Activated naive CD4-positive, alpha-beta T cell treated with anti-CD3 and anti-CD28 coated beads, Interleukin-2, amount 50 U/mL, for 24 hours (primary cell): ENCODE results near the gene WDR70.

Experiments
- H3K27ac Mint-ChIP-seq: one replicate; pipeline ENCODE4 v1.8.0; 2021; ENCODE audit warnings: mild to moderate bottlenecking, mixed read lengths
- H3K27me3 Mint-ChIP-seq: one replicate; pipeline ENCODE4 v1.8.0; 2021; ENCODE audit warnings: mixed read lengths
- H3K36me3 Mint-ChIP-seq: one replicate; pipeline ENCODE4 v1.8.0; 2021; ENCODE audit warnings: mixed read lengths
- H3K4me1 Mint-ChIP-seq: one replicate; pipeline ENCODE4 v1.8.0; 2021; ENCODE audit warnings: mixed read lengths
- H3K4me3 Mint-ChIP-seq: one replicate; pipeline ENCODE4 v1.8.0; 2021; ENCODE audit warnings: mild to moderate bottlenecking, mixed read lengths
- H3K9me3 Mint-ChIP-seq: one replicate; pipeline ENCODE4 v1.8.0; 2021; ENCODE audit warnings: mixed read lengths

The WDR70 gene

DNA sequence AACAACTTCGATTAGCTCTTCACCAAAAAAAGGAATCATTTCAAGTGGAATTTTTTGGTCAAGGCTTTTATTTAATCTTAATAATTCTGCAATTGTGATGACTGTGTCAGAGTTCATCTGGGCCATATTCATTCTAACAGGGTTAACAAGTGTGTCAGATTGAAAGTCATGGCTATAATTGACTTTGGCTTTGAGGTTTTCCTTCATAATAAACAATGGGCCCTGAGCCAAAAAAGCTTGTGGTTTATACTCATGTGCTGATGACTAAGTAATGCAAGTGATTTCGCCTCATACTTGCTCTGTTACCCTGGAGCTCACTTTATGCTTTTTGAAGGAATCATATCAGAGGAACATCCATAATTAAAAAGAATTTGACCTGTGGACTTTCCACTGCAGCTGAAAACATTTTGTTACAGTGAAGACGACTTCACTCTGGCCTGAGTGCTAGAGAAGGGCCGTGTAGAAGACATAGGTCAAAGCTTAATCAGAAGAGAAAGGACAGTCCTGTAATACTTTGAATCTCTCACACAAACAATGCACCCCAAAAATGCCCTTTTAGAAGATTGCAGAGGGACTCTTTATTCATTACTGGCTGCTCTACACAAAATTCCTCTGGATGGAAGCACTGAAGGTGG lies 359.1 kb downstream of the WDR70 start:
- no peaks in the 10 kb centered on the region for H3K27me3 Mint-ChIP-seq
- H3K4me1 Mint-ChIP-seq: peaks cover 5% of the 10 kb centered on the region
- no peak overlapping the region for H3K4me3 Mint-ChIP-seq
- H3K9me3 Mint-ChIP-seq: peaks cover 6% of the 10 kb centered on the region
- H3K27ac Mint-ChIP-seq: no peak overlapping the region
- H3K36me3 Mint-ChIP-seq: peaks cover 35% of the 10 kb centered on the region

DNA sequence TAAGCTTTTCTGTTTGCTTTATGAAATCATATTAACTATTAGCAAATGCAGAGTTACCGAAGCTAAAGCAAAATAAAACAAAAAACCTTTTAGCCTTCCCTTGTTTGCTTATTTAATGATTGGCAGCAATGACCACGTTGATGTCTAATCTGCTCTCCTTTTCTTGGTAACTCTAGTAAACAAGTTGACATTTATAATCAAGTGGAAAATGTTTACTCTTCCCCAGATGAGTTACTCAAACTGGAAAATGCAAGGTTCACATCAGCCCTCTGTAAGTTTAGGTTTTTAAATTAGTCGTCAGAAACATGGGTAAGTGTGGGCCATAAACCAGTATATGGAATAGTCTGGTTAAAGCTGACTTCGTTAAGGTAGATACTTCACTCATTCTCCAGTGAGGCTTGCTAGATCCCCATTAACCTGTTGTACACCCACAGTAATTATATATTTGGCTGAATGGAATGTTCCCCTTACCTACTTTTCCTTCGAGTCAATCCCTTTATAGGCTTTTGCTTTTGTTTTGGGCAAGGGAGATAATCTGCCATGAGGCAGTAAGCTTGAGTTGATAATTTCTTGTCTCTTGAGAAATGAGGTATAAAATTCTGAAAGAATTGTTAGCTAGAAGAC lies 359.9 kb downstream of the WDR70 start:
- Mint-ChIP-seq H3K4me3 (no peak overlapping the region), H3K4me1 (peaks cover 5% of the 10 kb centered on the region), H3K9me3 (peaks cover 6% of the 10 kb centered on the region), H3K27me3 (no peaks in the 10 kb centered on the region), H3K36me3 (peaks cover 37% of the 10 kb centered on the region), H3K27ac (no peak overlapping the region)

DNA sequence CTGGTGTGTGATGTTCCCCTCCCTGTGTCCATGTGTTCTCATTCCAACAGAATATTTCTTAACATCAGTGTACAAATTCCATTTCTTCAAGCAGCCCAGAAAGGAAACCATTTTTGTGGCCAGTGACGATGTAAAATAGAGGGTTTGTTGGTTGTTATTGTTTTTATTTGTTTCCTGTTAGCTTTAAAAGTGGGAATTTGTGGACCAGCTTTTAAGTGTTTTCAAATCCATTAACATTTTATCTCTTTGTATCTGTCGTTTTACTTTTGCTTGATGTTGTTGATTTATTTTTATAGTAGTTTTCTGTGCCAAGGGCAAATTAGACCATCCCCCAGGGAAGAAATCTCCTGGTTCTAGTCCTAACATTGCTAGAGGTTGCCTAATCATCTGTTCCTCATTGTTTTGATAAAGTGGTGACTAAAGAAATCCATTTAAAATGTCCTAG lies 360.7 kb downstream of the WDR70 start:
- H3K27ac Mint-ChIP-seq: no peak overlapping the region
- peaks cover 43% of the 10 kb centered on the region for H3K36me3 Mint-ChIP-seq
- H3K9me3 Mint-ChIP-seq: peaks cover 11% of the 10 kb centered on the region
- no peak overlapping the region for H3K4me3 Mint-ChIP-seq
- H3K27me3 Mint-ChIP-seq: no peaks in the 10 kb centered on the region
- H3K4me1 Mint-ChIP-seq: peaks cover 5% of the 10 kb centered on the region

DNA sequence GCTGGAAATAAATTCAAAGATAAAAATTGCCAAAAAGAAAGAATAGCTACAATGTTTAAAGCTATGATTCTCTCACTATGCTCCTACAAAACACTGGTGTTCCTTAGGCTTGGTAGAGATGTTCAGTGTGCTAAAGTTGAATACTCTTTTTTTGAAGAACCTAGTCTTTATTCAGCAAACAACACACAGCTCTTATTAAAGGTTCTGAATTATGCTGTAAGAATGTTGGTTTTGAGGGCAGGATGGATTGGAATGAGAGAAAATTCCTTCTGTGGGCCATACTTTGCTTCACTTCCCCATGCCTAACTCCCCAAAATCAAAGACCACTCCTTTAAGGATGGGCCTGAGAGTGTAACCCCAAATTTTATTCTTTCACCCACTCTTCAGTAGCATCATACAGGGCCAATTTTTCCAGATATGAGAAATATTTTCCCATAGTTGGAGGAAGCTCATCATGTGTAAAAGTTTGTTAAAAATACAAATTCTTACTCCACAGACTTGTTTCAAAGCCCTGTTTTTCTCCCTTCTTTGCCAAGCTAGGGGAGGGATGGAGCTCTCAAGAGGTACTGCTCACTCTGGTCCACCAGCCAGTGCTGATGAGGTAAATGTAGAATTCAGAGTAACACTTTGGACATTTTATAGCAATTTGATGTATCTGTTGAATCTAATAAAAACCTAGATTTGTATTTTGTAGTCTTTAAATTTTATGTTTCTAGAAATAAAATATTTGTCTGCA lies 361.4 kb downstream of the WDR70 start:
- peaks cover 48% of the 10 kb centered on the region for H3K36me3 Mint-ChIP-seq
- no peaks in the 10 kb centered on the region for H3K27me3 Mint-ChIP-seq

DNA sequence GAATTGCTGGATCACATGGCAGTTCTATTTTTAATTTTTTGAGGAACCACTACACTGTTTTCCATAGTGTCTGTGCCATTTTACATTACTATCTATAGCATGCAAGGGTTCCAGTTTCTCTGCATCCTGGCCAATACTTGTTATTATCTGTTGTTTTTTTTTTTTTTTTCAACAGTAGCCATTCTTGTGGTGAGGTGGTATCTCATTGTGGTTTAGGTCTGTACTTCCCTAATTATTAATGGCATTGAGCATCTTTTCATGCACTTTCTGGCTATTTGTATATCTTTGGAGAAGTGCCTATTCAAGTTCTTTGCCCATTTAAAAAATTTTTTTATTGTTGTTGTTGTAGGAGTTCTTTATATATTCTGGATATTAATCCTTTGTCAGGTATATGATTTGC lies 363.0 kb downstream of the WDR70 start:
- H3K4me3 Mint-ChIP-seq: no peak overlapping the region
- H3K36me3 Mint-ChIP-seq: peaks cover 59% of the 10 kb centered on the region
- H3K4me1 Mint-ChIP-seq: peaks cover 5% of the 10 kb centered on the region
- no peaks in the 10 kb centered on the region for H3K27me3 Mint-ChIP-seq
- H3K27ac Mint-ChIP-seq: no peak overlapping the region
- peaks cover 21% of the 10 kb centered on the region for H3K9me3 Mint-ChIP-seq

More for the DNA sequence above, 361.4 kb downstream of the WDR70 start:
- Mint-ChIP-seq H3K27ac (no peak overlapping the region), H3K9me3 (peaks cover 11% of the 10 kb centered on the region), H3K4me3 (no peak overlapping the region), H3K4me1 (peaks cover 5% of the 10 kb centered on the region)

DNA sequence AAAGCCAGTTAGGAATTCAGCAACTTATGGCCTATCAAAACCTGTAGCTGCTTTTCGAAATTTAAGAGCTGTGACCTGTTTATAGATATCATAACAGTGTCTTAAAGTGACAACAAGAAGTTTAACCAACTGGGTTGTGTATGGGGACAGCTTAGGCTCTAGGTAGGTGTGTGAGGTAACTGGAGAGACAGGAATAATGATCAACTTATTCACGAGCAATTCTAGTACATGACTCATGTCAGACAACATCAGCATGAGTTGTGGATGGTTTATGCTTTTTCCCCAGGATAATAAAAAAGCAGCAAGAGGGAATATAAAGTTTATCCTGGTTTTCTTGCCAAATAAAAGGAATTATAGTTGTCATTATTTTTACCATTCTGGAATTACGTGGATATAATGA lies 372.1 kb downstream of the WDR70 start:
- no peak overlapping the region for H3K27ac Mint-ChIP-seq
- H3K4me1 Mint-ChIP-seq: no peaks in the 10 kb centered on the region
- no peak overlapping the region for H3K4me3 Mint-ChIP-seq
- peaks cover 46% of the 10 kb centered on the region for H3K36me3 Mint-ChIP-seq
- peaks cover 7% of the 10 kb centered on the region for H3K9me3 Mint-ChIP-seq
- H3K27me3 Mint-ChIP-seq: no peaks in the 10 kb centered on the region

DNA sequence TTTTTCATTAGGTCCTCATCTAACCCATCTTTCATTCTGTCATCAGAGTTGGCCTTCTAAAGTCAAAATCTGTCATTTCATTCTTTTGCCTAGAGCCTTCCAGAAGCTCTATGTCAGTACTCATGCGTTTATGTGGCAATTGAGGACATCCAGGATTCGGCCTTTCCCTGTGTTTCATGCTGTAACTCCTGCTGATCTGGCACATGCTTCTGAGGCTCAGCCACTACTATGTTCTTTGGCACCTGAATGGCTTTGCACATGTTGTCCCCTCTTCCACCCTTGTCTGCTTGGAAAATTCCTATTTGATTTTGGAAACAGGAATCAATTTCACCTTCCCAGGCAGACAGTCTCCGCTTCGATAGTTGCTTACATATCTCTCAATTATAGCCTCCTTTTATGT lies 375.9 kb downstream of the WDR70 start:
- no peak overlapping the region for H3K4me3 Mint-ChIP-seq
- no peaks in the 10 kb centered on the region for H3K27me3 Mint-ChIP-seq
- peaks cover 4% of the 10 kb centered on the region for H3K9me3 Mint-ChIP-seq
- H3K36me3 Mint-ChIP-seq: peaks cover 35% of the 10 kb centered on the region
- no peak overlapping the region for H3K27ac Mint-ChIP-seq
- no peaks in the 10 kb centered on the region for H3K4me1 Mint-ChIP-seq

DNA sequence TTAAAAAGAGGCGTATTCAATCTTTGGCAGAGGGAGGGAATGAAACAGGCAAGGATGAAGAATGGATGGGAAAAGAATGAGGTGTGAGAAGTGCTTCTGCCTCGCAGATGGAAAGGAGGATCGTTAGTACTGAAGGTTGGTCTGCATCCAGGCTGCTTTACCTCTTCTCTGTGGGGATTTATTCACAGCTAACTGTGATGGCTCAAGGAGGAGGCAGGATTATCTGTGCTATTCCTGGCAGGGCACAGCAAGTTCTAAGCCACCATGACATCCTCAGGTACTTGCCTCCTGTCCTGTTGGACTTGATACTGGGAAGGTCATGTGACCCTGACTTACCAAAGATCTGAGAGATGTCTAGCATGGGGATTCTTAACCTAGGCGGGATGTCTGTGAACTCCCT lies 376.5 kb downstream of the WDR70 start:
- Mint-ChIP-seq H3K4me1 (no peaks in the 10 kb centered on the region), H3K27me3 (no peaks in the 10 kb centered on the region), H3K9me3 (peaks cover 4% of the 10 kb centered on the region), H3K4me3 (no peak overlapping the region), H3K27ac (no peak overlapping the region), H3K36me3 (peaks cover 35% of the 10 kb centered on the region)

DNA sequence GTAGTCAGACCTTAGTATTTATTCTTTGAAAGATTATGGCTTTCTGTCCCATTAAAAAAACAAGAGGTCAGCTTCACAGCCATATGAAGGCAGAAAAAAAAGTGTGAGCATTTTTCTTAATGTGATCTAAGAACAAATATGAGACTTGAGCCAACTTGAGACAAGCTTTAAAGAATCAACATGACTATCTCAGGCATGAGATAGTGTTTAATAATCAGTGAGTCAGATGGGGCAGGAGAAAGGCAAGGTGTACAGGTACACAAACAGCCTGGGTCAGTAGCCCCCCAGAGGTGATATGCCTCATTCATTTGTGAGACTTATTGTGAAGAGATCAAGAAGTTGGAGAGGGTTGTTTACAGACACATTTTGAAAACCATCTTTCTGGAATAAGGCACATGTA lies 377.1 kb downstream of the WDR70 start:
- H3K27me3 Mint-ChIP-seq: no peaks in the 10 kb centered on the region
- H3K9me3 Mint-ChIP-seq: peaks cover 4% of the 10 kb centered on the region
- H3K4me1 Mint-ChIP-seq: no peaks in the 10 kb centered on the region
- H3K27ac Mint-ChIP-seq: no peak overlapping the region
- H3K4me3 Mint-ChIP-seq: no peak overlapping the region
- peaks cover 30% of the 10 kb centered on the region for H3K36me3 Mint-ChIP-seq

DNA sequence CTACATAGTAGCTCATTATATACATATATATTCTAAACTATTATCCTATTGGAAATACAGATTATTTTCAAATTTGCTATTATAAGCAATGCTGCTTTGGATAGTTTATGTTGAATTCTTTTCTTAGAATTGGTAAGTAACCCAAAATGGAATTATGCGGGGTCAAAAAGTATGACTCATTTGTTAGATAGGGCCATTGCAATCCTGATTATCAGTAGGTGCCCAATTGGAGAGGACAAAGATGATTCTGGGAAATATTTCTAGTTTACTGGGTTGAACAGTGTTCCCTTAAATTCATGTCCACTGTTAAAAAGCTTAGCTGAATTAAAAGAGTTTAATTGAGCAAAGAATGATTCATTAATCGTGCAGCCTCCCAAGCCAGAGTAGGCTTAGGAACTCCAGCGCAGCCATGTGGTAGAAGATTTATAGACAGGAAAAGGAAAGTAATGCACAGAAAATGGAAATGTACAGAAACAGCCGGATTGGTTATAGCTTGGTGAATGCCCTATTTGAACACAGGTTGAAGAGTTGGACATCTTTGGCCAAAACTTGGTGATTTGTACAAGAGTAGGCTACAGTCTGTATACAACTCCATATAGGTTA lies 379.0 kb downstream of the WDR70 start:
- H3K27ac Mint-ChIP-seq: no peak overlapping the region
- peaks cover 4% of the 10 kb centered on the region for H3K9me3 Mint-ChIP-seq
- H3K27me3 Mint-ChIP-seq: no peaks in the 10 kb centered on the region
- H3K36me3 Mint-ChIP-seq: peaks cover 20% of the 10 kb centered on the region
- H3K4me3 Mint-ChIP-seq: no peak overlapping the region
- no peaks in the 10 kb centered on the region for H3K4me1 Mint-ChIP-seq

DNA sequence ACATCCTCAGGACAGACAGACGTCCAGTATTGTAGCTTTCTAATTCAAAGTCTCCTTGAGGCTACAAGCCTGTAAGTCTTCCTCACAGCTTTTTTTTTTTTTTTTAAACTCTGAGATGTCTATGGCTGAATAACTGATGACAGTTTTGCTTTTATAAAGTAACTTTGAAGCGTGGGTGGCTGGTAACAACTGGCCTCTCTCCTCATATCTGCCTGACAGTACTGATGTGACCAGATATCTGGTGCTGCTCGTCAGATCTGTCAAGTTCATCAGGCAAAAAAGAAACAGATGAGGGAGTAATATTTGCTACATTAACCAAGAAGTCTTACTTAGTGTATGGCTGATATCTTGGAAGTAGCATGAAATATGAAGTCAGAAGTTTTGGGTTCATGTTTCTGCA lies 388.1 kb downstream of the WDR70 start:
- Mint-ChIP-seq H3K36me3 (no peaks in the 10 kb centered on the region), H3K27me3 (no peaks in the 10 kb centered on the region), H3K4me3 (no peak overlapping the region)

DNA sequence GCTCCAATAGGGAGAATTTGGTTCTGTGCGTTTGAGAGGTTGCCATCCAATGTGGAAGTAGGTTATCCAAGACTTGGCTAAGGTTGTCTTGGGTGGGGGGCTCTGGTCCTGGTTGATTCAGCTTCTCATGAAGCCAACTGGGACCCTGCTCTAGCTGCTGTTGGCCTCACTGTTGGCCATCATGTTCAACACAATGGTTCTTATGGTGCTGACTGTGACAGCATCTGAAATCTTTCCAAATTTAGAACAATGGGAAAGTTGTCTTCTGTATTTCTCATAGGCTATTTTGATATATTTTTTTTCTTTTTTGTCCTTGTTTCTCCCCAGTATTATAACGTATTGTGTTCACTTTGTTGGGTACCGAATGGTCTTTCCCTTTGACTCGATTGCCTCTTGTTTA lies 388.8 kb downstream of the WDR70 start:
- Mint-ChIP-seq H3K9me3 (no peaks in the 10 kb centered on the region), H3K4me1 (no peaks in the 10 kb centered on the region), H3K4me3 (no peak overlapping the region), H3K27me3 (no peaks in the 10 kb centered on the region), H3K36me3 (no peaks in the 10 kb centered on the region), H3K27ac (no peak overlapping the region)

More for the DNA sequence above, 388.1 kb downstream of the WDR70 start:
- no peaks in the 10 kb centered on the region for H3K4me1 Mint-ChIP-seq
- H3K9me3 Mint-ChIP-seq: no peaks in the 10 kb centered on the region
- H3K27ac Mint-ChIP-seq: no peak overlapping the region

DNA sequence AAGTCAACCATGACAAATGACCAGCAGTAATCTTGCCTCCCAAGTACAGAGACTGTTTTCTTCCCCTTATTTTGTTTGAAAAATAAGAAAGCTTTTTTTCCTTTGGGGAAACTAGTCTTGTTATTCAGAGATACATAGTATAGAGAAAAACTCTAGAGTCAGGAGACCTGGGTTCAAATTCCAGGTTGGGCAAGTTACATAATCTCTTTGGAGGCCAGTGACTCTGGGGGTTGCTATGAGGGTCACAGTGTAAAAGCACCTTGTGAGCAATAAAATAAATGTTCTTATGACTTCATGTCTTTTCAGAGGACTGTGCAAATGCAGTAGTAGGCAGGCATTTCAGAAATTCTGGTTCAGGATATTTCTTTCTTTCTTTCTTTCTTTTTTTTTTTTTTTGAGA lies 389.3 kb downstream of the WDR70 start:
- no peak overlapping the region for H3K4me3 Mint-ChIP-seq
- H3K27ac Mint-ChIP-seq: no peak overlapping the region
- H3K9me3 Mint-ChIP-seq: peaks cover 4% of the 10 kb centered on the region
- no peaks in the 10 kb centered on the region for H3K36me3 Mint-ChIP-seq
- no peaks in the 10 kb centered on the region for H3K4me1 Mint-ChIP-seq
- H3K27me3 Mint-ChIP-seq: no peaks in the 10 kb centered on the region

DNA sequence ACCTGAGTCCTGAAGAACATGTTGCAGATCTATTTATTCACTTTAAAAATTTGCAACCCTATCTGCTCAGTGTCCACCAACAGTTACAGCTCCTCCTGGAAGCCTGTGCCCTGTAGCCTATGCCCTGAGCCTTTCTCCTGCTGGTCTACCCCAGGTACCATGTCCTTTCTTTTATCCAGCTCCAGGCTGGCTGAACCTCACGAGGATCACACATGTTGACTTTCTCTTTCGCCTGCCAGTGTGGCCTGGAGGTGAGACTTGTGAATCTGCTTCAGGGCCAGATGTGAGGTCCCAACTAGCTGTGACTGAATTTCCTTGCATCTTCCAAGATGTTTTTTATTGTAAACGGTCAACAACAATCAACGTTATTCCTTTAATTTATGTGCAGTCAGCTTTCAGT lies 390.0 kb downstream of the WDR70 start:
- no peaks in the 10 kb centered on the region for H3K27me3 Mint-ChIP-seq
- H3K36me3 Mint-ChIP-seq: no peaks in the 10 kb centered on the region
- H3K4me3 Mint-ChIP-seq: no peak overlapping the region
- H3K9me3 Mint-ChIP-seq: peaks cover 9% of the 10 kb centered on the region
- no peaks in the 10 kb centered on the region for H3K4me1 Mint-ChIP-seq
- H3K27ac Mint-ChIP-seq: no peak overlapping the region

DNA sequence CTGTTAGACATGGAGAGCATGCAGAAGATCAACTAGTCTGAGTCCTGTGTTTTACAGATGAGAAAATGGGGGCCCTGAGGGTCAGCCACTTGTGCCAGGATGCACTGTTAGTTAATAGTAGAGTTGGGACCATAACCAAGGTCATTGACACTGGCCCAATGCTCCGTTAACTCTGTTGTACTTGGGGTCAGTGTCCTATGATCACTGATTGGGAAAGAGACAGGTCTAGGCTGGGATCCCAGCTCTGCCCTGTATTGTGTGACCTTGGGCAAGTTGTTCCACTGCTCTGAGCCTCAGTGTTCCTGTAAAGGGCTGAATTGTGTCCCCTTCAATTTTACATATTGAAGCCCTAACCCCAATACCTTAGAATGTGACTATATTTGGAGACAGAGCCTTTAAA lies 390.7 kb downstream of the WDR70 start:
- Mint-ChIP-seq H3K27me3 (no peaks in the 10 kb centered on the region), H3K4me1 (no peaks in the 10 kb centered on the region), H3K27ac (no peak overlapping the region), H3K36me3 (no peaks in the 10 kb centered on the region), H3K4me3 (no peak overlapping the region), H3K9me3 (peaks cover 10% of the 10 kb centered on the region)

DNA sequence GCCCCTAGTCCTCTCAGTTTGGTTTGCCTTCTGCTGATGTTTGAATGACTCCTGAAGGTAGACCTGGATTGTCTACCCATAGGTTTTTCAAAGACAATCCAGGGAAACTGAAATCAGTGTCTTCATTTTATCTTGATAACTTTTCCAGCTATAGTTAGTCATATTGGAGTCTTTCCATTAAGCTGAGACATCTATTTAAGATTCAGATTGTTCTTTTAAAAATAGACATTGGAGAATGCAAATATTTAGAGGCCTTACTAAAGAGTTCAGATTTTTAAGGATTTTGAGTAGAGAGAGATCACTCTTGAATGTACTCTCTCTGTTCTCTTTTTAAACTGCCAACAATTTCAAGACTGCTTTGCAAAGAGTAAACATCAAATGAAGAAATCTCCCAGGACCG lies 391.7 kb downstream of the WDR70 start:
- no peak overlapping the region for H3K4me3 Mint-ChIP-seq
- peaks cover 14% of the 10 kb centered on the region for H3K9me3 Mint-ChIP-seq

More for the DNA sequence above, 391.7 kb downstream of the WDR70 start:
- no peaks in the 10 kb centered on the region for H3K27me3 Mint-ChIP-seq
- H3K4me1 Mint-ChIP-seq: no peaks in the 10 kb centered on the region
- H3K36me3 Mint-ChIP-seq: peaks cover 2% of the 10 kb centered on the region
- no peak overlapping the region for H3K27ac Mint-ChIP-seq
